NCI-H146 (cell line): ENCODE measurements around the gene TNFRSF8.
"Not testable (repeated sequence)": the region's sequence is repeated elsewhere in the genome, so short reads cannot be mapped to it uniquely, and the experiment has no call there.

Source experiments
- DNase-seq: peaks from one replicate; lab custom pipeline; 2025; lab: John Stamatoyannopoulos, UW

Gene TNFRSF8

GRCh38 chr1:12038356-12039163 lies 24.5 kb upstream of the TNFRSF8 start:
- DNase-seq = no peak

GRCh38 chr1:12039164-12039525 lies 24.0 kb upstream of the TNFRSF8 start:
- no peak for DNase-seq

- DNase-seq = not testable (repeated sequence)
Measured at GRCh38 chr1:12039824-12040456, 23.2 kb upstream of the TNFRSF8 start.

GRCh38 chr1:12040457-12041051 lies 22.5 kb upstream of the TNFRSF8 start:
- DNase-seq = no peak

- DNase-seq = not testable (repeated sequence)
Measured at GRCh38 chr1:12044187-12044877, 18.8 kb upstream of the TNFRSF8 start.

GRCh38 chr1:12046749-12047119 lies 16.4 kb upstream of the TNFRSF8 start:
- DNase-seq = no peak

GRCh38 chr1:12047120-12047876 lies 15.8 kb upstream of the TNFRSF8 start:
- no peak for DNase-seq

GRCh38 chr1:12048372-12048771 lies 14.7 kb upstream of the TNFRSF8 start:
- DNase-seq = no peak

GRCh38 chr1:12049616-12050015 lies 13.5 kb upstream of the TNFRSF8 start:
- peak; percentile 87 for DNase-seq

GRCh38 chr1:12051361-12051760 lies 11.7 kb upstream of the TNFRSF8 start:
- no peak for DNase-seq

- DNase-seq = no peak
Measured at GRCh38 chr1:12052008-12052573, 11.0 kb upstream of the TNFRSF8 start.

GRCh38 chr1:12052997-12053686 lies 10.0 kb upstream of the TNFRSF8 start:
- DNase-seq = no peak

GRCh38 chr1:12053752-12054548 lies 9.2 kb upstream of the TNFRSF8 start:
- no peak for DNase-seq

- DNase-seq = no peak
Measured at GRCh38 chr1:12055259-12055658, 7.8 kb upstream of the TNFRSF8 start.

GRCh38 chr1:12056331-12056841 lies 6.7 kb upstream of the TNFRSF8 start:
- DNase-seq = no peak

GRCh38 chr1:12057382-12057781 lies 5.7 kb upstream of the TNFRSF8 start:
- DNase-seq = no peak

GRCh38 chr1:12057940-12058687 lies 5.0 kb upstream of the TNFRSF8 start:
- no peak for DNase-seq

- DNase-seq = no peak
Measured at GRCh38 chr1:12059226-12059625, 3.9 kb upstream of the TNFRSF8 start.
